HCT116 (cell line): ENCODE results near the gene ASAP2.

Source experiments
- CEBPB ChIP-seq: IDR thresholded peaks from 2 replicates; pipeline ENCODE4 v1.6.1; 2012; ENCODE audit warnings: low read depth
- EZH2 ChIP-seq: fragments of 200-600 bp; sonication (generic); IDR thresholded peaks from 2 replicates; pipeline ENCODE4 v1.6.1; 2017; ENCODE audit warnings: antibody characterized with exemption, mixed run types
- EZH2phosphoT487 ChIP-seq: fragments of 200-600 bp; IDR thresholded peaks from 2 replicates; pipeline ENCODE4 v1.6.1; 2018; ENCODE audit warnings: antibody characterized with exemption, borderline replicate concordance
- RAD21 ChIP-seq: IDR thresholded peaks from 2 replicates; pipeline ENCODE4 v1.6.1; 2012; ENCODE audit warnings: low read depth, mild to moderate bottlenecking
- SIN3A ChIP-seq: IDR thresholded peaks from 2 replicates; pipeline ENCODE4 v1.6.1; 2012; ENCODE audit warnings: low read depth
- SP1 ChIP-seq: IDR thresholded peaks from 2 replicates; pipeline ENCODE4 v1.6.1; 2012; ENCODE audit warnings: low read depth
- TCF7L2 ChIP-seq: IDR thresholded peaks from 2 replicates; pipeline ENCODE4 v1.7.0; 2011; ENCODE audit warnings: borderline replicate concordance, inconsistent platforms; ENCODE audit not compliant: insufficient read depth, insufficient read length; ENCODE audit errors: extremely low read depth
- ZFX ChIP-seq: fragments of 450-650 bp; IDR thresholded peaks from 2 replicates; pipeline ENCODE4 v1.6.1; 2017
- ZNF274 ChIP-seq: fragments of 200-500 bp; sonication (Bioruptor generic); IDR thresholded peaks from 2 replicates; pipeline ENCODE4 v1.6.1; 2014; ENCODE audit warnings: mild to moderate bottlenecking, low read depth, low read length, inconsistent platforms
- TF ChIP-seq, protein P1 (sequence below), 3 experiments: fragments of 200-600 bp in 1 of 3; sonication (generic) in 1 of 3; IDR thresholded peaks in 2 of 3; conservative IDR thresholded peaks in 1 of 3; 2 replicates each; pipeline ENCODE4 v1.5.1; 2012 to 2017; ENCODE audit warnings: low read depth in 2 of 3, low read length in 2 of 3, antibody characterized with exemption in 1 of 3, borderline replicate concordance in 1 of 3, control low read depth in 1 of 3, mild to moderate bottlenecking in 1 of 3, mixed read lengths in 1 of 3, mixed run types in 1 of 3, moderate library complexity in 1 of 3; ENCODE audit not compliant: insufficient read depth in 1 of 3
- TF ChIP-seq, protein P2 (sequence below): IDR thresholded peaks from 2 replicates; pipeline ENCODE4 v1.6.1; 2012

GRCh38 chr2:9390991-9391390 is 184.4 kb downstream of the ASAP2 start:
- TF ChIP-seq, protein P1, sequence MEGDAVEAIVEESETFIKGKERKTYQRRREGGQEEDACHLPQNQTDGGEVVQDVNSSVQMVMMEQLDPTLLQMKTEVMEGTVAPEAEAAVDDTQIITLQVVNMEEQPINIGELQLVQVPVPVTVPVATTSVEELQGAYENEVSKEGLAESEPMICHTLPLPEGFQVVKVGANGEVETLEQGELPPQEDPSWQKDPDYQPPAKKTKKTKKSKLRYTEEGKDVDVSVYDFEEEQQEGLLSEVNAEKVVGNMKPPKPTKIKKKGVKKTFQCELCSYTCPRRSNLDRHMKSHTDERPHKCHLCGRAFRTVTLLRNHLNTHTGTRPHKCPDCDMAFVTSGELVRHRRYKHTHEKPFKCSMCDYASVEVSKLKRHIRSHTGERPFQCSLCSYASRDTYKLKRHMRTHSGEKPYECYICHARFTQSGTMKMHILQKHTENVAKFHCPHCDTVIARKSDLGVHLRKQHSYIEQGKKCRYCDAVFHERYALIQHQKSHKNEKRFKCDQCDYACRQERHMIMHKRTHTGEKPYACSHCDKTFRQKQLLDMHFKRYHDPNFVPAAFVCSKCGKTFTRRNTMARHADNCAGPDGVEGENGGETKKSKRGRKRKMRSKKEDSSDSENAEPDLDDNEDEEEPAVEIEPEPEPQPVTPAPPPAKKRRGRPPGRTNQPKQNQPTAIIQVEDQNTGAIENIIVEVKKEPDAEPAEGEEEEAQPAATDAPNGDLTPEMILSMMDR (IDR thresholded peaks at IDR 0.05 in 2 of 3, conservative IDR thresholded peaks at IDR 0.05 in 1 of 3; ENCODE audit: borderline replicate concordance in 1 of 3, insufficient read depth in 1 of 3, low read depth in 2 of 3, low read length in 2 of 3), result no peak
- TF ChIP-seq ZNF274 (no peak), SIN3A (no peak), RAD21 (no peak), EZH2 (no peak), ZFX (no peak), TCF7L2 (no peak), CEBPB (no peak), EZH2phosphoT487 (no peak), SP1 (no peak)
- TF ChIP-seq, protein P2, sequence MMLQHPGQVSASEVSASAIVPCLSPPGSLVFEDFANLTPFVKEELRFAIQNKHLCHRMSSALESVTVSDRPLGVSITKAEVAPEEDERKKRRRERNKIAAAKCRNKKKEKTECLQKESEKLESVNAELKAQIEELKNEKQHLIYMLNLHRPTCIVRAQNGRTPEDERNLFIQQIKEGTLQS, result no peak
